Ishikawa (cell line): ENCODE results near the gene PSTPIP1.

ENCODE experiments used
- CREB1 ChIP-seq: IDR thresholded peaks from 2 replicates; pipeline ENCODE4 v1.6.1; 2012; ENCODE audit warnings: low read depth
- EP300 ChIP-seq: IDR thresholded peaks from 2 replicates; pipeline ENCODE4 v1.6.1; 2012; ENCODE audit warnings: borderline replicate concordance
- NFIC ChIP-seq: IDR thresholded peaks from 2 replicates; pipeline ENCODE4 v1.6.1; 2012
- TCF12 ChIP-seq: IDR thresholded peaks from 2 replicates; pipeline ENCODE4 v1.6.1; 2012; ENCODE audit warnings: low read depth
- TEAD4 ChIP-seq: IDR thresholded peaks from 2 replicates; pipeline ENCODE4 v1.6.1; 2012
- USF1 ChIP-seq: IDR thresholded peaks from 2 replicates; pipeline ENCODE4 v1.6.1; 2012
- TF ChIP-seq, protein P1 (sequence below): IDR thresholded peaks from 2 replicates; pipeline ENCODE4 v1.6.1; 2012; ENCODE audit warnings: low read depth, mild to moderate bottlenecking
- TF ChIP-seq, protein P2 (sequence below): IDR thresholded peaks from 2 replicates; pipeline ENCODE4 v1.6.1; 2012

- TF ChIP-seq EP300: no peak
- no peak for TF ChIP-seq NFIC
- TF ChIP-seq, protein P1, sequence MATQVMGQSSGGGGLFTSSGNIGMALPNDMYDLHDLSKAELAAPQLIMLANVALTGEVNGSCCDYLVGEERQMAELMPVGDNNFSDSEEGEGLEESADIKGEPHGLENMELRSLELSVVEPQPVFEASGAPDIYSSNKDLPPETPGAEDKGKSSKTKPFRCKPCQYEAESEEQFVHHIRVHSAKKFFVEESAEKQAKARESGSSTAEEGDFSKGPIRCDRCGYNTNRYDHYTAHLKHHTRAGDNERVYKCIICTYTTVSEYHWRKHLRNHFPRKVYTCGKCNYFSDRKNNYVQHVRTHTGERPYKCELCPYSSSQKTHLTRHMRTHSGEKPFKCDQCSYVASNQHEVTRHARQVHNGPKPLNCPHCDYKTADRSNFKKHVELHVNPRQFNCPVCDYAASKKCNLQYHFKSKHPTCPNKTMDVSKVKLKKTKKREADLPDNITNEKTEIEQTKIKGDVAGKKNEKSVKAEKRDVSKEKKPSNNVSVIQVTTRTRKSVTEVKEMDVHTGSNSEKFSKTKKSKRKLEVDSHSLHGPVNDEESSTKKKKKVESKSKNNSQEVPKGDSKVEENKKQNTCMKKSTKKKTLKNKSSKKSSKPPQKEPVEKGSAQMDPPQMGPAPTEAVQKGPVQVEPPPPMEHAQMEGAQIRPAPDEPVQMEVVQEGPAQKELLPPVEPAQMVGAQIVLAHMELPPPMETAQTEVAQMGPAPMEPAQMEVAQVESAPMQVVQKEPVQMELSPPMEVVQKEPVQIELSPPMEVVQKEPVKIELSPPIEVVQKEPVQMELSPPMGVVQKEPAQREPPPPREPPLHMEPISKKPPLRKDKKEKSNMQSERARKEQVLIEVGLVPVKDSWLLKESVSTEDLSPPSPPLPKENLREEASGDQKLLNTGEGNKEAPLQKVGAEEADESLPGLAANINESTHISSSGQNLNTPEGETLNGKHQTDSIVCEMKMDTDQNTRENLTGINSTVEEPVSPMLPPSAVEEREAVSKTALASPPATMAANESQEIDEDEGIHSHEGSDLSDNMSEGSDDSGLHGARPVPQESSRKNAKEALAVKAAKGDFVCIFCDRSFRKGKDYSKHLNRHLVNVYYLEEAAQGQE: no peak
- TF ChIP-seq TEAD4: no peak
- TF ChIP-seq, protein P2, sequence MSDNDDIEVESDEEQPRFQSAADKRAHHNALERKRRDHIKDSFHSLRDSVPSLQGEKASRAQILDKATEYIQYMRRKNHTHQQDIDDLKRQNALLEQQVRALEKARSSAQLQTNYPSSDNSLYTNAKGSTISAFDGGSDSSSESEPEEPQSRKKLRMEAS: no peak
- TF ChIP-seq USF1: no peak
- TF ChIP-seq TCF12: no peak
- TF ChIP-seq CREB1: no peak
Measured at GRCh38 chr15:77084436-77084835, 89.5 kb downstream of the PSTPIP1 start.
